Measurements from ENCODE around the gene TSNAX.

TSNAX gene

GRCh38 chr1:231517076-231517475, 11.4 kb upstream of the TSNAX start:
- no peak for DNase-seq (ENCODE audit: low read depth in 2 of 3, low spot score in 1 of 3)

GRCh38 chr1:231518485-231519034, 9.9 kb upstream of the TSNAX start:
- no peak for DNase-seq (ENCODE audit: low read depth in 2 of 3, low spot score in 1 of 3)

- no peak for DNase-seq (ENCODE audit: low read depth in 2 of 3, low spot score in 1 of 3)
Measured at GRCh38 chr1:231519166-231519565, 9.3 kb upstream of the TSNAX start.

- no peak for DNase-seq (ENCODE audit: low read depth in 2 of 3, low spot score in 1 of 3)
Measured at GRCh38 chr1:231522038-231522437, 6.4 kb upstream of the TSNAX start.

- DNase-seq (ENCODE audit: low read depth in 2 of 3, low spot score in 1 of 3): no peak
Measured at GRCh38 chr1:231522931-231523642, 5.4 kb upstream of the TSNAX start.

GRCh38 chr1:231523816-231524215, 4.7 kb upstream of the TSNAX start:
- no peak for DNase-seq (ENCODE audit: low read depth in 2 of 3, low spot score in 1 of 3)

GRCh38 chr1:231526536-231526935, 1.9 kb upstream of the TSNAX start:
- DNase-seq (ENCODE audit: low read depth in 2 of 3, low spot score in 1 of 3): no peak

GRCh38 chr1:231527586-231528171, 790 bp upstream of the TSNAX start:
- DNase-seq (ENCODE audit: low read depth in 2 of 3, low spot score in 1 of 3): no peak

GRCh38 chr1:231533240-231533639, 4.8 kb downstream of the TSNAX start:
- DNase-seq (ENCODE audit: low read depth in 2 of 3, low spot score in 1 of 3): no peak

GRCh38 chr1:231534703-231535159, 6.3 kb downstream of the TSNAX start:
- no peak for DNase-seq (ENCODE audit: low read depth in 2 of 3, low spot score in 1 of 3)

- DNase-seq (ENCODE audit: low read depth in 2 of 3, low spot score in 1 of 3): no peak
Measured at GRCh38 chr1:231536099-231536498, 7.6 kb downstream of the TSNAX start.

GRCh38 chr1:231540847-231541246, 12.4 kb downstream of the TSNAX start:
- no peak for DNase-seq (ENCODE audit: low read depth in 2 of 3, low spot score in 1 of 3)

- no peak for DNase-seq (ENCODE audit: low read depth in 2 of 3, low spot score in 1 of 3)
Measured at GRCh38 chr1:231541842-231542241, 13.4 kb downstream of the TSNAX start.

GRCh38 chr1:231544943-231545592, 16.6 kb downstream of the TSNAX start:
- DNase-seq (ENCODE audit: low read depth in 2 of 3, low spot score in 1 of 3): no peak

- no peak for DNase-seq (ENCODE audit: low read depth in 2 of 3, low spot score in 1 of 3)
Measured at GRCh38 chr1:231546693-231547092, 18.2 kb downstream of the TSNAX start.

GRCh38 chr1:231549733-231550447, 21.4 kb downstream of the TSNAX start:
- DNase-seq (ENCODE audit: low read depth in 2 of 3, low spot score in 1 of 3): no peak

GRCh38 chr1:231550448-231550781, 21.9 kb downstream of the TSNAX start:
- no peak for DNase-seq (ENCODE audit: low read depth in 2 of 3, low spot score in 1 of 3)

- DNase-seq (ENCODE audit: low read depth in 2 of 3, low spot score in 1 of 3): no peak
Measured at GRCh38 chr1:231553320-231553719, 24.9 kb downstream of the TSNAX start.

- DNase-seq (ENCODE audit: low read depth in 2 of 3, low spot score in 1 of 3): no peak
Measured at GRCh38 chr1:231554969-231555368, 26.5 kb downstream of the TSNAX start.

GRCh38 chr1:231557411-231557810, 28.9 kb downstream of the TSNAX start:
- DNase-seq (ENCODE audit: low read depth in 2 of 3, low spot score in 1 of 3): no peak

GRCh38 chr1:231557898-231558707, 29.6 kb downstream of the TSNAX start:
- no peak for DNase-seq (ENCODE audit: low read depth in 2 of 3, low spot score in 1 of 3)
